IMR-90 (cell line): Measurements from ENCODE around the gene MSH3. TPM values are rescaled to one million over a fixed set of nuclear protein-coding genes. Genes with fewer than 3 reads are reported as not detected.

Experiments used
- ATAC-seq: fragments of 200-7000 bp; cut with Tn5 transposase; 2 replicates; pipeline ENCODE4 v1.9.1; 2020; ENCODE audit warnings: low read depth, mild to moderate bottlenecking, moderate library complexity
- BruUV-seq: library from RNA; stranded (reverse); fragments of 400-500 nt; replicated peaks from 2 replicates; lab custom pipeline; 2021; lab: Mats Ljungman, UMichigan
- CTCF ChIA-PET: fragments of 300-600 bp; formaldehyde crosslinking; extraction: SDS; loops from one replicate; lab custom pipeline; 2021; ENCODE audit warnings: antibody characterized with exemption; lab: Yijun Ruan, JAX
- POLR2A ChIA-PET: fragments of 300-600 bp; sonication (Branson Sonifier 250); formaldehyde crosslinking; loops from one replicate; lab custom pipeline; 2022; ENCODE audit warnings: antibody characterized with exemption; ENCODE audit not compliant: unreplicated experiment; lab: Charles Lee
- DNase-seq: peaks from one replicate; pipeline ENCODE4 v3.0.0; 2013
- H2AFZ ChIP-seq: replicated peaks from 2 replicates; pipeline ENCODE3; 2013; ENCODE audit warnings: low read length, mild to moderate bottlenecking; ENCODE audit not compliant: poor library complexity
- H2AK5ac ChIP-seq: 2 replicates; pipeline ENCODE4 v1.6.1; 2013; ENCODE audit warnings: low read depth, low read length, inconsistent platforms
- H2AK9ac ChIP-seq: replicated peaks from 2 replicates; pipeline ENCODE3; 2013; ENCODE audit warnings: mild to moderate bottlenecking, low read depth, low read length, moderate library complexity; ENCODE audit not compliant: poor library complexity
- H2BK120ac ChIP-seq: 2 replicates; pipeline ENCODE4 v1.6.1; 2013; ENCODE audit warnings: low read depth, low read length, inconsistent platforms
- H2BK15ac ChIP-seq: 3 replicates; pipeline ENCODE4 v1.6.1; 2013; ENCODE audit warnings: low read depth, low read length, inconsistent platforms
- H2BK20ac ChIP-seq: 2 replicates; pipeline ENCODE4 v1.6.1; 2013; ENCODE audit warnings: low read depth, mild to moderate bottlenecking, inconsistent platforms, low read length, moderate library complexity
- H2BK5ac ChIP-seq: 2 replicates; pipeline ENCODE4 v1.6.1; 2013; ENCODE audit warnings: mild to moderate bottlenecking, low read depth, low read length, inconsistent platforms; ENCODE audit not compliant: poor library complexity, severe bottlenecking
- H3K14ac ChIP-seq: replicated peaks from 2 replicates; pipeline ENCODE4 v1.6.1; 2013; ENCODE audit warnings: low read depth, low read length, inconsistent platforms
- H3K18ac ChIP-seq: 2 replicates; pipeline ENCODE4 v1.6.1; 2013; ENCODE audit warnings: low read depth, low read length, control low read depth
- H3K23ac ChIP-seq: 2 replicates; pipeline ENCODE4 v1.6.1; 2013; ENCODE audit warnings: low read depth, low read length, inconsistent platforms
- H3K27ac ChIP-seq: 2 replicates; pipeline ENCODE4 v1.5.1; 2013; ENCODE audit warnings: mild to moderate bottlenecking, control low read depth, low read length; ENCODE audit not compliant: insufficient read depth
- H3K27me3 ChIP-seq: 2 replicates; pipeline ENCODE4 v1.6.1; 2013; ENCODE audit warnings: low read length; ENCODE audit not compliant: control insufficient read depth, insufficient read depth
- H3K36me3 ChIP-seq: 2 replicates; pipeline ENCODE4 v1.6.1; 2013; ENCODE audit warnings: low read length, mixed read lengths; ENCODE audit not compliant: control insufficient read depth, insufficient read depth
- H3K4ac ChIP-seq: 2 replicates; pipeline ENCODE4 v1.6.1; 2013; ENCODE audit warnings: low read depth, low read length, inconsistent platforms
- H3K4me1 ChIP-seq: 2 replicates; pipeline ENCODE4 v1.6.1; 2013; ENCODE audit warnings: low read length, mixed read lengths; ENCODE audit not compliant: control insufficient read depth, insufficient read depth
- H3K4me2 ChIP-seq: 2 replicates; pipeline ENCODE4 v1.6.1; 2013; ENCODE audit warnings: low read depth, mild to moderate bottlenecking, control low read depth, low read length, moderate library complexity
- H3K4me3 ChIP-seq: 2 replicates; pipeline ENCODE4 v1.5.1; 2013; ENCODE audit warnings: low read depth, mild to moderate bottlenecking, control low read depth, low read length, moderate library complexity; ENCODE audit not compliant: insufficient read depth
- H3K56ac ChIP-seq: 2 replicates; pipeline ENCODE4 v1.6.1; 2013; ENCODE audit warnings: low read length, inconsistent platforms; ENCODE audit not compliant: insufficient read depth; ENCODE audit errors: extremely low read depth
- H3K79me1 ChIP-seq, 2 experiments: 2 replicates each; pipeline ENCODE4 v1.6.1; 2013; ENCODE audit warnings: low read length in 2 of 2, inconsistent platforms in 1 of 2, low read depth in 1 of 2
- H3K9ac ChIP-seq: 2 replicates; pipeline ENCODE4 v1.6.1; 2013; ENCODE audit warnings: low read depth, low read length, control low read depth
- H3K9me1 ChIP-seq: 2 replicates; pipeline ENCODE4 v1.6.1; 2013; ENCODE audit warnings: low read length, inconsistent platforms; ENCODE audit not compliant: insufficient read depth
- H3K9me3 ChIP-seq: 2 replicates; pipeline ENCODE4 v1.6.1; 2013; ENCODE audit warnings: low read length; ENCODE audit not compliant: control insufficient read depth, insufficient read depth
- H4K20me1 ChIP-seq: 2 replicates; pipeline ENCODE4 v1.6.1; 2013; ENCODE audit warnings: low read length, inconsistent platforms; ENCODE audit not compliant: insufficient read depth
- H4K5ac ChIP-seq: 2 replicates; pipeline ENCODE4 v1.6.1; 2013; ENCODE audit warnings: mild to moderate bottlenecking, low read depth, low read length, control low read depth
- H4K8ac ChIP-seq, 2 experiments: 2 replicates each; pipeline ENCODE4 v1.6.1; 2013; ENCODE audit warnings: low read depth in 2 of 2, low read length in 2 of 2, control low read depth in 1 of 2, inconsistent platforms in 1 of 2
- H4K91ac ChIP-seq: 2 replicates; pipeline ENCODE4 v1.6.1; 2013; ENCODE audit warnings: low read depth, low read length, inconsistent platforms; ENCODE audit not compliant: insufficient read depth
- BHLHE40 ChIP-seq: fragments of 150-350 bp; IDR thresholded peaks from 2 replicates; pipeline ENCODE4 v1.6.1; 2016; ENCODE audit warnings: mild to moderate bottlenecking, low read depth, low read length
- CEBPB ChIP-seq: IDR thresholded peaks from 2 replicates; pipeline ENCODE4 v1.6.1; 2012; ENCODE audit warnings: low read depth, low read length, improper control_type of control experiment
- CHD1 ChIP-seq: IDR thresholded peaks from 2 replicates; pipeline ENCODE4 v1.6.1; 2012; ENCODE audit warnings: low read depth, low read length, improper control_type of control experiment
- ELK1 ChIP-seq: fragments of 150-350 bp; IDR thresholded peaks from 2 replicates; pipeline ENCODE4 v1.6.1; 2016; ENCODE audit warnings: low read depth, mild to moderate bottlenecking, low read length, moderate library complexity, borderline replicate concordance
- FOS ChIP-seq: fragments of 150-350 bp; IDR thresholded peaks from 2 replicates; pipeline ENCODE4 v1.6.1; 2016; ENCODE audit warnings: low read depth, low read length
- MAFK ChIP-seq: IDR thresholded peaks from 2 replicates; pipeline ENCODE4 v1.6.1; 2012; ENCODE audit warnings: low read depth, low read length, improper control_type of control experiment
- MXI1 ChIP-seq: IDR thresholded peaks from 2 replicates; pipeline ENCODE4 v1.6.1; 2012; ENCODE audit warnings: low read depth, mild to moderate bottlenecking, low read length, moderate library complexity, borderline replicate concordance
- NFE2L2 ChIP-seq: fragments of 150-350 bp; IDR thresholded peaks from 2 replicates; pipeline ENCODE4 v1.6.1; 2016; ENCODE audit warnings: low read depth, mild to moderate bottlenecking, low read length
- POLR2A ChIP-seq: IDR thresholded peaks from 2 replicates; pipeline ENCODE4 v1.6.1; 2012; ENCODE audit warnings: mild to moderate bottlenecking, low read depth, low read length
- RAD21 ChIP-seq: IDR thresholded peaks from 2 replicates; pipeline ENCODE4 v1.6.1; 2012; ENCODE audit warnings: low read length, improper control_type of control experiment
- RCOR1 ChIP-seq: IDR thresholded peaks from 2 replicates; pipeline ENCODE4 v1.6.1; 2012; ENCODE audit warnings: mild to moderate bottlenecking, low read length, improper control_type of control experiment; ENCODE audit not compliant: insufficient replicate concordance
- RFX5 ChIP-seq: IDR thresholded peaks from 2 replicates; pipeline ENCODE4 v1.8.0; 2012; ENCODE audit warnings: low read depth, mild to moderate bottlenecking, low read length, moderate library complexity
- USF2 ChIP-seq: fragments of 150-350 bp; IDR thresholded peaks from 2 replicates; pipeline ENCODE4 v1.6.1; 2017; ENCODE audit warnings: mild to moderate bottlenecking, antibody characterized with exemption, low read length, low read depth
- WGBS, 2 experiments: methylation state at CpG; one replicate each; pipeline versions ENCODE4 v1.1.5 to v1.1.7; 2013; ENCODE audit warnings: missing lambda C conversion rate in 2 of 2; ENCODE audit not compliant: insufficient read length in 1 of 2; ENCODE audit errors: extremely low coverage in 2 of 2; 5-methylcytosine and 5-hydroxymethylcytosine counted together
- dilution Hi-C: fragments of 300-500 bp; cut with HindIII; formaldehyde crosslinking; loops from one replicate; pipeline ENCODE4 v1.14.3; 2018; ENCODE audit warnings: low sequenced_read_pairs; ENCODE audit not compliant: unreplicated experiment
- in situ Hi-C: fragments of 300-500 bp; cut with MboI; formaldehyde crosslinking; loops from 3 replicates; pipeline ENCODE4 v1.14.3; 2019; ENCODE audit warnings: low sequenced_read_pairs, inconsistent platforms, mixed read lengths
- intact Hi-C: fragments of 100-400 bp; cut with micrococcal nuclease; formaldehyde crosslinking; loops from 2 replicates; pipeline ENCODE4 v1.10.0; 2022
- polyA plus RNA-seq, 3 experiments: library from polyadenylated mRNA; depleted of rRNA; stranded (reverse); fragments of >200 nt; gene quantifications; 2 replicates each; pipeline ENCODE4 v1.2.3, GENCODE V29; 2012; ENCODE audit warnings: low replicate concordance in 1 of 3
- total RNA-seq: library from RNA; depleted of rRNA; stranded (reverse); fragments of >200 nt; gene quantifications from 2 replicates; pipeline ENCODE4 v1.2.3, GENCODE V29; 2012
- TF ChIP-seq, protein P1 (sequence below): conservative IDR thresholded peaks from 2 replicates; pipeline ENCODE4 v1.5.1; 2012; ENCODE audit warnings: mild to moderate bottlenecking, low read depth, low read length, improper control_type of control experiment

Gene MSH3
- total and polyA plus RNA-seq, 2 of the 4 experiments (the other 2 are of a cell fraction) = 4.6 to 13.3 TPM

- POLR2A ChIA-PET = no interaction called here
- no peak overlapping the region for H3K9ac ChIP-seq
- intact Hi-C loops = no loop called here
- no peaks in the 10 kb centered on the region for H4K20me1 ChIP-seq
- H3K79me1 ChIP-seq = no peaks in the 10 kb centered on the region
- no peak overlapping the region for H3K27ac ChIP-seq
- no peak overlapping the region for H3K23ac ChIP-seq
- no peak overlapping the region for H4K91ac ChIP-seq
- no peak overlapping the region for H3K4ac ChIP-seq
- no peaks in the 10 kb centered on the region for H3K4me1 ChIP-seq
- WGBS, 2 experiments = 96% methylated on average over 4 of the region's 8 CpGs; no CpG with 5 or more reads in 1 of the 2 experiments
- H3K9me3 ChIP-seq = no peaks in the 10 kb centered on the region
- H3K4me2 ChIP-seq = no peak overlapping the region
- H2BK15ac ChIP-seq = no peak overlapping the region
- no peak overlapping the region for H2AK5ac ChIP-seq
- H3K14ac ChIP-seq = no peak overlapping the region
- no peak overlapping the region for H2AFZ ChIP-seq
- CTCF ChIA-PET = interaction anchor here (1.0 kb wide), 1 partner anchor 16 kb away, joined by 3 read pairs; no protein-coding TSS in a partner anchor
- H3K56ac ChIP-seq = no peak overlapping the region
- H2BK5ac ChIP-seq = no peak overlapping the region
- no peak overlapping the region for H4K5ac ChIP-seq
- H3K4me3 ChIP-seq = no peak overlapping the region
- no peak overlapping the region for H2AK9ac ChIP-seq
- H3K9me1 ChIP-seq = no peaks in the 10 kb centered on the region
- H3K36me3 ChIP-seq = peaks cover 4% of the 10 kb centered on the region; the same call in 1 of the 2 replicates
- no peaks in the 10 kb centered on the region for H3K27me3 ChIP-seq
- TF ChIP-seq, protein P1, sequence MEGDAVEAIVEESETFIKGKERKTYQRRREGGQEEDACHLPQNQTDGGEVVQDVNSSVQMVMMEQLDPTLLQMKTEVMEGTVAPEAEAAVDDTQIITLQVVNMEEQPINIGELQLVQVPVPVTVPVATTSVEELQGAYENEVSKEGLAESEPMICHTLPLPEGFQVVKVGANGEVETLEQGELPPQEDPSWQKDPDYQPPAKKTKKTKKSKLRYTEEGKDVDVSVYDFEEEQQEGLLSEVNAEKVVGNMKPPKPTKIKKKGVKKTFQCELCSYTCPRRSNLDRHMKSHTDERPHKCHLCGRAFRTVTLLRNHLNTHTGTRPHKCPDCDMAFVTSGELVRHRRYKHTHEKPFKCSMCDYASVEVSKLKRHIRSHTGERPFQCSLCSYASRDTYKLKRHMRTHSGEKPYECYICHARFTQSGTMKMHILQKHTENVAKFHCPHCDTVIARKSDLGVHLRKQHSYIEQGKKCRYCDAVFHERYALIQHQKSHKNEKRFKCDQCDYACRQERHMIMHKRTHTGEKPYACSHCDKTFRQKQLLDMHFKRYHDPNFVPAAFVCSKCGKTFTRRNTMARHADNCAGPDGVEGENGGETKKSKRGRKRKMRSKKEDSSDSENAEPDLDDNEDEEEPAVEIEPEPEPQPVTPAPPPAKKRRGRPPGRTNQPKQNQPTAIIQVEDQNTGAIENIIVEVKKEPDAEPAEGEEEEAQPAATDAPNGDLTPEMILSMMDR = no peak
- TF ChIP-seq FOS (no peak), MXI1 (no peak), CEBPB (no peak), RAD21 (no peak), RCOR1 (no peak), RFX5 (no peak), MAFK (no peak), BHLHE40 (no peak), POLR2A (no peak), ELK1 (no peak), CHD1 (no peak), USF2 (no peak), NFE2L2 (no peak)
- in situ Hi-C loops = no loop called here
- dilution Hi-C loops = no loop called here
- no peak overlapping the region for H4K8ac ChIP-seq
- BruUV-seq = no TSS peak
- no peak for DNase-seq
- no peak for ATAC-seq
- no peak overlapping the region for H2BK120ac ChIP-seq
- no peak overlapping the region for H2BK20ac ChIP-seq
- no peak overlapping the region for H3K18ac ChIP-seq
Observed at GRCh38 chr5:80780761-80781285, 126.4 kb downstream of the MSH3 start.
